HCT116 (cell line): ENCODE data around the gene SASS6. TPM values are rescaled to one million over a fixed set of nuclear protein-coding genes. Genes with fewer than 3 reads are reported as not detected.

ENCODE experiments used
- ATAC-seq: fragments of 200-7000 bp; cut with Tn5 transposase; 2 replicates; pipeline ENCODE4 v1.9.1; 2020; ENCODE audit warnings: mild to moderate bottlenecking, moderate library complexity
- BruUV-seq: library from RNA; stranded (reverse); fragments of 400-500 nt; replicated peaks from 2 replicates; lab custom pipeline; 2021; lab: Mats Ljungman, UMichigan
- CTCF ChIA-PET: fragments of 300-600 bp; sonication (Branson Sonifier 250); formaldehyde crosslinking; loops from one replicate; lab custom pipeline; 2021; ENCODE audit warnings: antibody characterized with exemption; lab: Charles Lee
- POLR2A ChIA-PET: fragments of 300-600, 350-600 bp; sonication (Branson Sonifier 250); formaldehyde crosslinking; loops from one replicate; lab custom pipeline; 2021; ENCODE audit warnings: antibody characterized with exemption; lab: Charles Lee
- RAD21 ChIA-PET, 2 experiments: fragments of 300-600 bp; sonication (Branson Sonifier 250); formaldehyde crosslinking; loops; one replicate each; lab custom pipeline; 2023; ENCODE audit warnings: low total read pairs in 2 of 2; ENCODE audit not compliant: uncharacterized antibody in 2 of 2, unreplicated experiment in 2 of 2, low non-redundant PET in 1 of 2; lab: Charles Lee
- DNase-seq: peaks from one replicate; pipeline ENCODE4 v3.0.0-alpha.2; 2010; ENCODE audit warnings: low read depth, low spot score
- H2AFZ ChIP-seq: fragments of 200-600 bp; shearing (Covaris generic), sonication (generic); 2 replicates; pipeline ENCODE4 v1.6.1; 2017; ENCODE audit warnings: low read depth, mixed run types, mixed read lengths, antibody characterized with exemption, low read length; ENCODE audit not compliant: poor library complexity, severe bottlenecking
- H3K27ac ChIP-seq: 2 replicates; pipeline ENCODE4 v1.5.1; 2012; ENCODE audit warnings: low read depth, low read length
- H3K27me3 ChIP-seq: fragments of 200-600 bp; sonication (generic); 2 replicates; pipeline ENCODE4 v1.6.1; 2016; ENCODE audit warnings: mixed run types, low read length, mixed read lengths; ENCODE audit not compliant: insufficient read depth
- H3K36me3 ChIP-seq, 2 experiments: fragments of 200-500 bp in 1 of 2; fragments of 200-600 bp in 1 of 2; sonication (Bioruptor generic) in 1 of 2; sonication (generic) in 1 of 2; 2 replicates each; pipeline versions ENCODE4 v1.5.1 to v1.6.1; 2014 to 2016; ENCODE audit warnings: low read length in 2 of 2, inconsistent platforms in 1 of 2, mixed read lengths in 1 of 2, mixed run types in 1 of 2; ENCODE audit not compliant: insufficient read depth in 2 of 2, control insufficient read depth in 1 of 2
- H3K4me1 ChIP-seq, 2 experiments: fragments of 200-600 bp in 1 of 2; sonication (generic) in 1 of 2; 2 replicates each; pipeline versions ENCODE4 v1.5.1 to v1.6.1; 2012 to 2017; ENCODE audit warnings: low read length in 2 of 2, inconsistent platforms in 1 of 2, mild to moderate bottlenecking in 1 of 2, mixed read lengths in 1 of 2, mixed run types in 1 of 2, moderate library complexity in 1 of 2; ENCODE audit not compliant: insufficient read depth in 2 of 2, control insufficient read depth in 1 of 2
- H3K4me2 ChIP-seq: fragments of 200-600 bp; sonication (generic); 2 replicates; pipeline ENCODE4 v1.6.1; 2017; ENCODE audit warnings: mixed run types, low read length, mixed read lengths
- H3K4me3 ChIP-seq, 2 experiments: fragments of 200-600 bp in 1 of 2; sonication (generic) in 1 of 2; replicated peaks in 1 of 2; 2 replicates each; pipeline ENCODE4 v1.5.1; 2011 to 2016; ENCODE audit warnings: low read length in 2 of 2, control low read depth in 1 of 2, low read depth in 1 of 2, mild to moderate bottlenecking in 1 of 2, mixed read lengths in 1 of 2, mixed run types in 1 of 2
- H3K79me2 ChIP-seq: fragments of 200-600 bp; sonication (generic); 2 replicates; pipeline ENCODE4 v1.6.1; 2017; ENCODE audit warnings: mild to moderate bottlenecking, mixed run types, low read length, moderate library complexity, mixed read lengths; ENCODE audit not compliant: insufficient read depth
- H3K9ac ChIP-seq: fragments of 200-600 bp; sonication (generic); 2 replicates; pipeline ENCODE4 v1.6.1; 2016; ENCODE audit warnings: low read length, mixed read lengths
- H3K9me2 ChIP-seq: fragments of 200-600 bp; sonication (generic), shearing (Covaris generic); 2 replicates; pipeline ENCODE4 v1.6.1; 2017; ENCODE audit warnings: mixed run types, mild to moderate bottlenecking, moderate library complexity; ENCODE audit not compliant: insufficient read depth
- H3K9me3 ChIP-seq, 2 experiments: fragments of 200-500 bp in 1 of 2; fragments of 200-600 bp in 1 of 2; sonication (Bioruptor generic) in 1 of 2; sonication (generic) in 1 of 2; 2 replicates each; pipeline ENCODE4 v1.6.1; 2014 to 2017; ENCODE audit warnings: low read length in 2 of 2, mixed read lengths in 2 of 2, inconsistent platforms in 1 of 2, low read depth in 1 of 2, mild to moderate bottlenecking in 1 of 2, mixed run types in 1 of 2, moderate library complexity in 1 of 2; ENCODE audit not compliant: control insufficient read depth in 1 of 2, insufficient read depth in 1 of 2
- H4K20me1 ChIP-seq: fragments of 200-600 bp; sonication (generic), shearing (Covaris generic); 2 replicates; pipeline ENCODE4 v1.6.1; 2017; ENCODE audit warnings: mixed run types, mild to moderate bottlenecking, moderate library complexity; ENCODE audit not compliant: insufficient read depth
- CBX3 ChIP-seq: IDR thresholded peaks from 2 replicates; pipeline ENCODE4 v1.6.1; 2012; ENCODE audit warnings: low read depth
- CEBPB ChIP-seq: IDR thresholded peaks from 2 replicates; pipeline ENCODE4 v1.6.1; 2012; ENCODE audit warnings: low read depth
- CTCF ChIP-seq, 3 experiments: fragments of 200-600 bp in 1 of 3; sonication (generic) in 1 of 3; IDR thresholded peaks in 2 of 3; conservative IDR thresholded peaks in 1 of 3; 2 replicates each; pipeline ENCODE4 v1.5.1; 2012 to 2017; ENCODE audit warnings: low read depth in 2 of 3, low read length in 2 of 3, antibody characterized with exemption in 1 of 3, borderline replicate concordance in 1 of 3, control low read depth in 1 of 3, mild to moderate bottlenecking in 1 of 3, mixed read lengths in 1 of 3, mixed run types in 1 of 3, moderate library complexity in 1 of 3; ENCODE audit not compliant: insufficient read depth in 1 of 3
- EZH2 ChIP-seq: fragments of 200-600 bp; sonication (generic); IDR thresholded peaks from 2 replicates; pipeline ENCODE4 v1.6.1; 2017; ENCODE audit warnings: antibody characterized with exemption, mixed run types
- EZH2phosphoT487 ChIP-seq: fragments of 200-600 bp; IDR thresholded peaks from 2 replicates; pipeline ENCODE4 v1.6.1; 2018; ENCODE audit warnings: antibody characterized with exemption, borderline replicate concordance
- JUND ChIP-seq: IDR thresholded peaks from 2 replicates; pipeline ENCODE4 v1.6.1; 2012
- RAD21 ChIP-seq: IDR thresholded peaks from 2 replicates; pipeline ENCODE4 v1.6.1; 2012; ENCODE audit warnings: low read depth, mild to moderate bottlenecking
- REST ChIP-seq: IDR thresholded peaks from 2 replicates; pipeline ENCODE4 v1.6.1; 2012; ENCODE audit warnings: low read depth
- ZNF274 ChIP-seq: fragments of 200-500 bp; sonication (Bioruptor generic); IDR thresholded peaks from 2 replicates; pipeline ENCODE4 v1.6.1; 2014; ENCODE audit warnings: mild to moderate bottlenecking, low read depth, low read length, inconsistent platforms
- intact Hi-C: fragments of 100-400 bp; cut with micrococcal nuclease; formaldehyde crosslinking; loops from 2 replicates; pipeline ENCODE4 v1.10.0; 2022
- total RNA-seq: library from RNA; stranded (reverse); gene quantifications from one replicate; pipeline ENCODE4 v1.2.1, GENCODE V29; 2021; ENCODE audit not compliant: unreplicated experiment
- TF ChIP-seq, protein P1 (sequence below): IDR thresholded peaks from 2 replicates; pipeline ENCODE4 v1.6.1; 2012
- TF ChIP-seq, protein P2 (sequence below): IDR thresholded peaks from 2 replicates; pipeline ENCODE4 v1.6.1; 2011; ENCODE audit warnings: mild to moderate bottlenecking, low read length, moderate library complexity; ENCODE audit not compliant: insufficient replicate concordance; ENCODE audit errors: extremely low read depth

Gene SASS6
- total RNA-seq, 1 experiment from 2014 or later = 13.7 TPM

DNA sequence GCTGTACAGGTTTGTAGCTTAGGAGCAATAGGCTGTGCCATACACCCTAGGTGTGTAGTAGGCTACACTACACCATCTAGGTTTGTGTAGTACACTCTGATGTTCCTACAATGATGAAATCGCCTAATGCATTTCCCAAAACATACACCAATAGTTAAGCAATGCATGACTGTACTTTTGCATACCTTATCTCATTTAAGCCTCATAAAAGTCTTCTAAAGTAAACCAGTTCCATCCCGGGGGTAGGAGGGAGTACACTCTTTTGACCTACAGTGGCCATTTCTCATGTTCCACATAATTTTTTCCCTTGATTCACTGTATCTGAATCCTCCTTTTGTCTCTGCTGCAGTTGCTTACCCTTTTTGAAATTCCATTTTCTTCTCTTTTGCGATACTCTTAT, 12.4 kb upstream of the SASS6 start:
- Histone ChIP-seq H3K36me3 (peaks cover 30 to 42% of the 10 kb centered on the region in 2 experiments; a peak in 3 of 4 replicates), H3K4me1 (no peaks in the 10 kb centered on the region), H4K20me1 (no peaks in the 10 kb centered on the region), H2AFZ (no peak overlapping the region), H3K4me3 (no peak overlapping the region), H3K9me2 (no peaks in the 10 kb centered on the region), H3K9me3 (no peaks in the 10 kb centered on the region), H3K27ac (no peak overlapping the region), H3K27me3 (no peaks in the 10 kb centered on the region), H3K79me2 (no peaks in the 10 kb centered on the region), H3K9ac (no peak overlapping the region)
- ATAC-seq (no peak), DNase-seq (no peak)
- intact Hi-C loops = no loop called here
- no TSS peak for BruUV-seq
- POLR2A ChIA-PET = no interaction called here
- TF ChIP-seq JUND (no peak), CEBPB (no peak), CTCF (IDR thresholded peaks at IDR 0.05 in 2 of 3, conservative IDR thresholded peaks at IDR 0.05 in 1 of 3; ENCODE audit: borderline replicate concordance in 1 of 3, insufficient read depth in 1 of 3, low read depth in 2 of 3, low read length in 2 of 3) (no peak), CBX3 (no peak), REST (no peak), EZH2 (no peak), ZNF274 (no peak), EZH2phosphoT487 (no peak), RAD21 (no peak)
- TF ChIP-seq, protein P1, sequence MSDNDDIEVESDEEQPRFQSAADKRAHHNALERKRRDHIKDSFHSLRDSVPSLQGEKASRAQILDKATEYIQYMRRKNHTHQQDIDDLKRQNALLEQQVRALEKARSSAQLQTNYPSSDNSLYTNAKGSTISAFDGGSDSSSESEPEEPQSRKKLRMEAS = no peak
- TF ChIP-seq, protein P2, sequence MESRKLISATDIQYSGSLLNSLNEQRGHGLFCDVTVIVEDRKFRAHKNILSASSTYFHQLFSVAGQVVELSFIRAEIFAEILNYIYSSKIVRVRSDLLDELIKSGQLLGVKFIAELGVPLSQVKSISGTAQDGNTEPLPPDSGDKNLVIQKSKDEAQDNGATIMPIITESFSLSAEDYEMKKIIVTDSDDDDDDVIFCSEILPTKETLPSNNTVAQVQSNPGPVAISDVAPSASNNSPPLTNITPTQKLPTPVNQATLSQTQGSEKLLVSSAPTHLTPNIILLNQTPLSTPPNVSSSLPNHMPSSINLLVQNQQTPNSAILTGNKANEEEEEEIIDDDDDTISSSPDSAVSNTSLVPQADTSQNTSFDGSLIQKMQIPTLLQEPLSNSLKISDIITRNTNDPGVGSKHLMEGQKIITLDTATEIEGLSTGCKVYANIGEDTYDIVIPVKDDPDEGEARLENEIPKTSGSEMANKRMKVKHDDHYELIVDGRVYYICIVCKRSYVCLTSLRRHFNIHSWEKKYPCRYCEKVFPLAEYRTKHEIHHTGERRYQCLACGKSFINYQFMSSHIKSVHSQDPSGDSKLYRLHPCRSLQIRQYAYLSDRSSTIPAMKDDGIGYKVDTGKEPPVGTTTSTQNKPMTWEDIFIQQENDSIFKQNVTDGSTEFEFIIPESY = no peak
- TF ChIP-seq, all 23 proteins: peak for 0
- CTCF ChIA-PET = no interaction called here
- no peak overlapping the region for H3K4me2 ChIP-seq
- RAD21 ChIA-PET = no interaction called here
